PC-9 (cell line): ENCODE measurements around the gene FARP1. TPM values are rescaled to one million over a fixed set of nuclear protein-coding genes. Genes with fewer than 3 reads are reported as not detected.

Experiments used
- BruUV-seq: library from RNA; stranded (reverse); fragments of 400-500 nt; replicated peaks from 2 replicates; lab custom pipeline; 2021; lab: Mats Ljungman, UMichigan
- CTCF ChIA-PET: fragments of 300-600 bp; sonication (Branson Sonifier 250); formaldehyde crosslinking; loops from one replicate; lab custom pipeline; 2022; ENCODE audit warnings: antibody characterized with exemption; lab: Charles Lee
- POLR2A ChIA-PET: fragments of 300-600 bp; sonication (Branson Sonifier 250); formaldehyde crosslinking; loops from one replicate; lab custom pipeline; 2022; ENCODE audit warnings: antibody characterized with exemption; ENCODE audit not compliant: unreplicated experiment; lab: Charles Lee
- DNase-seq, 2 experiments: peaks; one replicate each; pipeline versions ENCODE4 v3.0.0 to v3.0.0-alpha.2; 2015 to 2022; ENCODE audit warnings: mixed read lengths in 1 of 2
- H2AFZ ChIP-seq: fragments of 200-600 bp; sonication (generic); 2 replicates; pipeline ENCODE4 v1.8.1; 2017; ENCODE audit warnings: antibody characterized with exemption
- H3F3A ChIP-seq: fragments of 200-600 bp; sonication (generic); 2 replicates; pipeline ENCODE4 v1.8.1; 2017; ENCODE audit warnings: antibody characterized with exemption, mild to moderate bottlenecking, low read depth; ENCODE audit not compliant: insufficient read depth
- H3K27ac ChIP-seq: fragments of 200-600 bp; sonication (generic); 2 replicates; pipeline ENCODE4 v1.6.1; 2016; ENCODE audit warnings: mixed run types
- H3K27me3 ChIP-seq: fragments of 200-600 bp; sonication (generic); 2 replicates; pipeline ENCODE4 v1.6.1; 2016; ENCODE audit warnings: low read depth, mixed run types; ENCODE audit not compliant: insufficient read depth
- H3K36me3 ChIP-seq: fragments of 200-600 bp; sonication (generic); 2 replicates; pipeline ENCODE4 v1.6.1; 2016; ENCODE audit warnings: low read depth, mixed run types
- H3K4me1 ChIP-seq: fragments of 200-600 bp; sonication (generic); replicated peaks from 2 replicates; pipeline ENCODE4 v1.6.1; 2016; ENCODE audit warnings: mixed run types; ENCODE audit not compliant: insufficient read depth
- H3K4me2 ChIP-seq: fragments of 200-600 bp; sonication (generic); 2 replicates; pipeline ENCODE4 v1.6.1; 2017; ENCODE audit warnings: mixed run types
- H3K4me3 ChIP-seq: fragments of 200-600 bp; sonication (generic); 2 replicates; pipeline ENCODE4 v1.6.1; 2016; ENCODE audit warnings: mixed run types
- H3K79me2 ChIP-seq: fragments of 200-600 bp; sonication (generic); 2 replicates; pipeline ENCODE4 v1.6.1; 2017; ENCODE audit warnings: low read depth, mixed run types
- H3K9me2 ChIP-seq: fragments of 200-600 bp; sonication (generic); 2 replicates; pipeline ENCODE4 v1.8.1; 2017; ENCODE audit warnings: mild to moderate bottlenecking; ENCODE audit not compliant: insufficient read depth
- H3K9me3 ChIP-seq: fragments of 200-600 bp; sonication (generic); 2 replicates; pipeline ENCODE4 v1.8.1; 2016; ENCODE audit warnings: low read depth; ENCODE audit not compliant: insufficient read depth
- H4K20me1 ChIP-seq: fragments of 200-600 bp; sonication (generic); 2 replicates; pipeline ENCODE4 v1.8.1; 2017; ENCODE audit not compliant: insufficient read depth
- EZH2 ChIP-seq: fragments of 200-600 bp; sonication (generic); IDR thresholded peaks from 2 replicates; pipeline ENCODE4 v1.8.0; 2017; ENCODE audit warnings: antibody characterized with exemption, low read depth
- intact Hi-C: fragments of 100-400 bp; cut with micrococcal nuclease; formaldehyde crosslinking; loops from one replicate; pipeline ENCODE4 v1.10.0; 2022; ENCODE audit not compliant: unreplicated experiment
- total RNA-seq: library from RNA; stranded (reverse); gene quantifications from 2 replicates; pipeline ENCODE4 v1.2.3, GENCODE V29; 2021
- TF ChIP-seq, protein P1 (sequence below): fragments of 200-600 bp; sonication (generic); conservative IDR thresholded peaks from 2 replicates; pipeline ENCODE4 v1.6.1; 2017; ENCODE audit warnings: mixed run types, antibody characterized with exemption, mild to moderate bottlenecking, moderate library complexity

Gene FARP1
- total RNA-seq, 1 experiment from 2014 or later = 62.1 TPM

DNA sequence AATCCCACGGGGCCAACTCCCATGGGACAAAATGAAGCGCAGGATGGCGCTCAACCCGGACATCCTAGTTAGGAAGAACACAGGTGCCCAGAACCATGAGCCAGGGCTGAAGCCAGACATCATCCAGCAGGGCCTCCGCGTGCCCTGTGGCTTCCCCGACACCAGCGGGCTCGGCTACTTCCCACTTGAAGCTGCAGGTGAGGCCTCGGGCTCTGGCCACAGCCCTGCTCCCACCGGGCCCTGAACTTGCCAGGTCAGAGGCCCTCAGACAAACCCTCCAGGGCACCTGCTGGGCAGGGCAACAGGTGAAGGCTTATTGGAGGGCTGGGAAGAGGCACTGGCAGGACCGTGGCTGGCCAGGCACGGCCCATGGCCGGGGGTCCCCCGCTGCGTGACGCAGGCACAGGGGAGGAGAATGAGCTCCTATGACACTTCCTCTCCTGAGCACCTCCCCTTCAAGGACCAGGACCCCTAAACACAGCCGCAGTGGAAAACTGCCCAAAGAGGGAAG is 316.3 kb downstream of the FARP1 start:
- no peak overlapping the region for H3K27ac ChIP-seq
- H3K4me3 ChIP-seq = no peak overlapping the region
- ChIA-PET CTCF (no interaction called here), POLR2A (no interaction called here)
- no peaks in the 10 kb centered on the region for H3K27me3 ChIP-seq
- peaks cover 14% of the 10 kb centered on the region for H3K79me2 ChIP-seq
- DNase-seq = no peak
- no peak overlapping the region for H2AFZ ChIP-seq
- no TSS peak for BruUV-seq
- H3K4me1 ChIP-seq = no peaks in the 10 kb centered on the region
- no peaks in the 10 kb centered on the region for H3K9me2 ChIP-seq
- no peak for TF ChIP-seq EZH2
- TF ChIP-seq, protein P1, sequence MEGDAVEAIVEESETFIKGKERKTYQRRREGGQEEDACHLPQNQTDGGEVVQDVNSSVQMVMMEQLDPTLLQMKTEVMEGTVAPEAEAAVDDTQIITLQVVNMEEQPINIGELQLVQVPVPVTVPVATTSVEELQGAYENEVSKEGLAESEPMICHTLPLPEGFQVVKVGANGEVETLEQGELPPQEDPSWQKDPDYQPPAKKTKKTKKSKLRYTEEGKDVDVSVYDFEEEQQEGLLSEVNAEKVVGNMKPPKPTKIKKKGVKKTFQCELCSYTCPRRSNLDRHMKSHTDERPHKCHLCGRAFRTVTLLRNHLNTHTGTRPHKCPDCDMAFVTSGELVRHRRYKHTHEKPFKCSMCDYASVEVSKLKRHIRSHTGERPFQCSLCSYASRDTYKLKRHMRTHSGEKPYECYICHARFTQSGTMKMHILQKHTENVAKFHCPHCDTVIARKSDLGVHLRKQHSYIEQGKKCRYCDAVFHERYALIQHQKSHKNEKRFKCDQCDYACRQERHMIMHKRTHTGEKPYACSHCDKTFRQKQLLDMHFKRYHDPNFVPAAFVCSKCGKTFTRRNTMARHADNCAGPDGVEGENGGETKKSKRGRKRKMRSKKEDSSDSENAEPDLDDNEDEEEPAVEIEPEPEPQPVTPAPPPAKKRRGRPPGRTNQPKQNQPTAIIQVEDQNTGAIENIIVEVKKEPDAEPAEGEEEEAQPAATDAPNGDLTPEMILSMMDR = no peak
- peaks cover 31% of the 10 kb centered on the region for H3K36me3 ChIP-seq
- intact Hi-C loops = no loop called here
- peaks cover 39% of the 10 kb centered on the region; the same call in 1 of the 2 replicates for H3F3A ChIP-seq
- H3K9me3 ChIP-seq = no peaks in the 10 kb centered on the region
- peaks cover 8% of the 10 kb centered on the region for H4K20me1 ChIP-seq
- no peak overlapping the region for H3K4me2 ChIP-seq

DNA sequence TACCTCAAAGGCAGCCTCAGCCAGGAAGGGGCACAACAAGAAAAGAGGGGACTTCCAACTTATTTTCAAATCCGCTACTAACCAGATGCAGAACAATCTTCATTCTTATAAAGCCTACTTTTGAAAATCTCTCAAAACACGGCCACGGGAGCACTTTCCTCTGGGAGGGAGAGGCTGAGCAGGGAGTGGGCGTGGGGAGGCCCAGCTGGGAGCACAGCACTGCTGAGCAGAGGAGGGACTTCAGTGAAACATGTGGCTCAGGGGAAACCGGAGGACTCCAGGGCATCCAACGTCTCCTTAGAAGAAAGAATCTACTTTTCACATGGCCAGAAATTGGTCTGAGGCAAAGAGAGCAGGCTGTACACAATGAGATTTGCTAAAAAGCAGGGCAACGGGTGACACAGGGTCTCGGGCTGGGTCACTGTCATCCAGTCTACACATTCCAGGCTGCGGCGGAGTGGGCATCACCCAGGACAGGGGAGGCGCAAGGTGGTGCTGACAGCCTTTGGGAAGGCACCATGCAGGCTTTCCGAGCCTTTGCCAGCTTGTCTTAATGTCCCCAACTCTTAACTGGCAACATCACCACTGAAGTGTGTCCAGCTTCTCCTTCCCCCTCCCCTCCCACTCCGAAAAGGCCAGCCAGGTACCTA is 317.0 kb downstream of the FARP1 start:
- no peaks in the 10 kb centered on the region for H3K4me1 ChIP-seq
- H3K4me2 ChIP-seq = no peak overlapping the region
- ChIA-PET POLR2A (no interaction called here), CTCF (no interaction called here)
- TF ChIP-seq, protein P1 = no peak
- no peak for TF ChIP-seq EZH2
- no peak overlapping the region for H3K27ac ChIP-seq
- peaks cover 14% of the 10 kb centered on the region for H3K79me2 ChIP-seq
- intact Hi-C loops = no loop called here
- no peaks in the 10 kb centered on the region for H3K9me2 ChIP-seq
- no peaks in the 10 kb centered on the region for H3K9me3 ChIP-seq
- peaks cover 33% of the 10 kb centered on the region; the same call in 1 of the 2 replicates for H3F3A ChIP-seq
- peaks cover 13% of the 10 kb centered on the region for H4K20me1 ChIP-seq
- H3K4me3 ChIP-seq = no peak overlapping the region
- H3K36me3 ChIP-seq = peaks cover 27% of the 10 kb centered on the region
- no peaks in the 10 kb centered on the region for H3K27me3 ChIP-seq
- no TSS peak for BruUV-seq
- DNase-seq = no peak
- no peak overlapping the region for H2AFZ ChIP-seq

DNA sequence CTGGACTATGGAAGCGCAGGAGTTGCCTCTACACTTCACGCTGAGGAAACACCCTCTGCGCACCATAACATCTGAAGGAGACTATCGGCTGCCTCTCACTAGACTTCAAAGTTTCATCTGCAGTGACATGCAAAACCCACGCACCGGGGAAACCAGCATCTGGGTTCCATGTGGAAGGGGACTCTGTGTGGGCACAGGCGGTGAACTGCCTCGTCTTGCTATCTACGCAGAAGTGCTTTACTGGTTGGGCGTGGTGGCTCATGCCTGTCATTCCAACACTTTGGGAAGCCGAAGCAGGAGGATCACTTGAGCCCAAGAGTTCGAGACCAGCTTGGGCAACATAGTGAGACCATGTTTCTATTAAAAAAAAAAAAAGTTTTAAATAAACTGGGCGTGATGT is 317.6 kb downstream of the FARP1 start:
- Histone ChIP-seq H3K27me3 (no peaks in the 10 kb centered on the region), H4K20me1 (peaks cover 13% of the 10 kb centered on the region), H3K4me2 (no peak overlapping the region), H3K4me1 (no peaks in the 10 kb centered on the region), H3K36me3 (peaks cover 31% of the 10 kb centered on the region), H3F3A (peaks cover 28% of the 10 kb centered on the region; the same call in 1 of the 2 replicates), H3K4me3 (no peak overlapping the region), H3K9me3 (no peaks in the 10 kb centered on the region), H3K27ac (no peak overlapping the region), H3K9me2 (no peaks in the 10 kb centered on the region), H3K79me2 (peaks cover 19% of the 10 kb centered on the region), H2AFZ (no peak overlapping the region)
- POLR2A ChIA-PET = no interaction called here
- intact Hi-C loops = no loop called here
- CTCF ChIA-PET = no interaction called here
- BruUV-seq = no TSS peak
- no peak for DNase-seq
- TF ChIP-seq, protein P1 = no peak
- no peak for TF ChIP-seq EZH2
